HL-60 (cell line): Measurements from ENCODE around the gene ITGB2.

Source experiments
- POLR2AphosphoS5 ChIP-seq: IDR thresholded peaks from 2 replicates; pipeline ENCODE4 v1.6.1; 2012; ENCODE audit warnings: low read depth
- TF ChIP-seq, protein P1 (sequence below): IDR thresholded peaks from one replicate; pipeline ENCODE4 v1.5.1; 2011; ENCODE audit warnings: low read length, control low read depth, inconsistent platforms; ENCODE audit not compliant: insufficient read depth

DNA sequence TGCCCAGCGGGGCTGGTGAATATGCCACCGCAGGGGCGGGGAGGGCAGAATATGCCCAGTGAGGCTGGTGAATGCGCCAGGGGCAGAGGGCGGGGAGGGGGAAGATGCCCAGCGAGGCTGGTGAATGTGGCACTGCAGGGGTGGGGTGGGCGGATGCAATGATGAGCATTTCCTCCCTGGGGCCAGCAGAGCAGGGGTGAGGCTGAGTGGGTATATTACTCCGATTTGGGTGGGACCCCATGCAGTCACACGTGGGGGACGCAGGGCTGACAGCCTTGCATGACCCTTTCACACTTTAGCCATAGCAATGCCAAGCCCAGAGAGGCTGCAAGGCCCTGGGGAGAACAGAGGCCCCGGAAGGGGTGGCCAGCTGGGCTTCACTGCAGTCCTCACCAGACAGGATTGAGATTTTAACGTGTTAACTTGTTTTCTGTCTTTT, 9.9 kb upstream of the ITGB2 start:
- TF ChIP-seq, protein P1, sequence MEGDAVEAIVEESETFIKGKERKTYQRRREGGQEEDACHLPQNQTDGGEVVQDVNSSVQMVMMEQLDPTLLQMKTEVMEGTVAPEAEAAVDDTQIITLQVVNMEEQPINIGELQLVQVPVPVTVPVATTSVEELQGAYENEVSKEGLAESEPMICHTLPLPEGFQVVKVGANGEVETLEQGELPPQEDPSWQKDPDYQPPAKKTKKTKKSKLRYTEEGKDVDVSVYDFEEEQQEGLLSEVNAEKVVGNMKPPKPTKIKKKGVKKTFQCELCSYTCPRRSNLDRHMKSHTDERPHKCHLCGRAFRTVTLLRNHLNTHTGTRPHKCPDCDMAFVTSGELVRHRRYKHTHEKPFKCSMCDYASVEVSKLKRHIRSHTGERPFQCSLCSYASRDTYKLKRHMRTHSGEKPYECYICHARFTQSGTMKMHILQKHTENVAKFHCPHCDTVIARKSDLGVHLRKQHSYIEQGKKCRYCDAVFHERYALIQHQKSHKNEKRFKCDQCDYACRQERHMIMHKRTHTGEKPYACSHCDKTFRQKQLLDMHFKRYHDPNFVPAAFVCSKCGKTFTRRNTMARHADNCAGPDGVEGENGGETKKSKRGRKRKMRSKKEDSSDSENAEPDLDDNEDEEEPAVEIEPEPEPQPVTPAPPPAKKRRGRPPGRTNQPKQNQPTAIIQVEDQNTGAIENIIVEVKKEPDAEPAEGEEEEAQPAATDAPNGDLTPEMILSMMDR, result no peak
- TF ChIP-seq POLR2AphosphoS5, result no peak
